SU-DHL-6 (cell line): Measurements from ENCODE around the gene ZYG11B.

ENCODE experiments used
- CTCF ChIP-seq: fragments of 200-600 bp; sonication (generic); IDR thresholded peaks from one replicate; pipeline ENCODE4 v1.5.1; 2017; ENCODE audit warnings: antibody characterized with exemption, mild to moderate bottlenecking, low read length, moderate library complexity; ENCODE audit not compliant: insufficient read depth, poor library complexity, severe bottlenecking
- EZH2phosphoT487 ChIP-seq: fragments of 200-600 bp; sonication (generic), shearing (Covaris generic); conservative IDR thresholded peaks from 2 replicates; pipeline ENCODE4 v1.6.1; 2018; ENCODE audit warnings: mild to moderate bottlenecking, antibody characterized with exemption, low read length, moderate library complexity, mixed read lengths

GRCh38 chr1:52706941-52707926 is 19.0 kb upstream of the ZYG11B start:
- TF ChIP-seq CTCF, result no peak
- TF ChIP-seq EZH2phosphoT487, result no peak
